Measurements from ENCODE around the gene CTNNBIP1. TPM values are rescaled to one million over a fixed set of nuclear protein-coding genes. Genes with fewer than 3 reads are reported as not detected.

The CTNNBIP1 gene
- total and polyA plus RNA-seq, 3 donors from 2014 or later: 45.3 to 60.8 (median 48.1) TPM

DNA sequence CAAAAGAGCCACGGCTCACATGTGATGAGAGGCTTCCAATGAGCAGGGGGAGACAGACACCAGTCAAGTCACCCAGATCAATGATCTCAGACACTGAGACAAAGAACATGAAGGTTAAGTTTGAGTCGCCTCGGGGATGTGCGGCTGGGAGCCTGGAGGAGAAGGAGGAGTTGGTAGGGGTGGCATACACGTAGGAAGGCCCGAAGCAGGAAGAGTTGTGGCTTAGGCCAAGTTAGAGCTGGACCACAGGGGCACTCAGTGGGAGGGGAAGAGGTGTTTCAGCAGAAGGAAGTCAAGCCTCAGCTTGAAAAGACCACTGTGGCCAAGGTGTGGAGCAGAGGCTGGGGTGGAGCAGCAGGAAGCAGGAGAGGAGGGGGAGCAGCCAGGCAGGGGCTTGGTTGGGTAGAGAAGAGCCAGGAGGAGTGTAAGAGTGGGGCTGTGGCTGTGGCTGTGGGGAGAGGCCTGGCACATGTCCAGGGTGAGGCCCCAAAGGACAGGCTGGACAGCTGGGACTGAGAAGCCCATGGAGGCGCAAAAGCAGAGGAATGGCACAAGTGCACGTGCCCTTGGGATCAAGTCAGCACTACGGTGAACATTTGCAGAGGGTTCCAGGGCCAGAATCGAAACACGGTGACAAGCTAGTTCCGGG, 27.6 kb downstream of the CTNNBIP1 start:
- H3K27ac ChIP-seq: no peak overlapping the region
- no peak overlapping the region for H3K4me3 ChIP-seq
- no peaks in the 10 kb centered on the region for H3K9me3 ChIP-seq
- DNase-seq: no peak
- TF ChIP-seq POLR2A (IDR thresholded peaks at IDR 0.05) (no peak), CTCF (IDR thresholded peaks at IDR 0.05) (no peak)
- 85 to 92% methylated on average over 12 of the region's 12 CpGs for WGBS, 2 donors
- no peaks in the 10 kb centered on the region for H3K36me3 ChIP-seq (ENCODE audit: low read depth, missing control alignments)
- H3K4me1 ChIP-seq: no peaks in the 10 kb centered on the region
- intact Hi-C loops (cut with DNase I; ENCODE audit: low total_unique reads): no loop called here
- H3K27me3 ChIP-seq: no peaks in the 10 kb centered on the region

DNA sequence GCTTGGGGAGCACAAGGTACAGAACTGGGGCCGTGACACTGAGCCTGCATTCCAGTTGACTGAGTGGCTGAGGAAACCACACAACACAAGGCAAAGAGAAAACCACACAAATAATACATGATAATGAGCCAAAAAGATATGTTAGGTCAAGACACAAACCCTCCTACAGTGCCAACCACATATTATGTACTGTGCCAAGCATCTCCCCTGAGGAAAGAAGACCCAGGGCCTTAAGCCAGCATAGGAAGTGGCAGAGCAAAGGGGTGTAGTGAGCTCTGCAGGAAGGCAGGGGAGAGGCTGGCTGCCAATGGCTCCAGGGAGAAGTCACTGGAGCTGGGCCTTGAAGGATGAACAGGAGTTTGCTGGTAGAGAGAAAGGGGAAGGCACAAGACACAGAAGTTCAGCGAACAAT, 28.2 kb downstream of the CTNNBIP1 start:
- H3K4me3 ChIP-seq: no peak overlapping the region
- intact Hi-C loops (cut with DNase I; ENCODE audit: low total_unique reads): no loop called here
- no peak overlapping the region for H3K27ac ChIP-seq
- no peak for DNase-seq
- no peaks in the 10 kb centered on the region for H3K9me3 ChIP-seq
- TF ChIP-seq POLR2A (IDR thresholded peaks at IDR 0.05): no peak
- no peak for TF ChIP-seq CTCF (IDR thresholded peaks at IDR 0.05)
- no peaks in the 10 kb centered on the region for H3K27me3 ChIP-seq
- H3K4me1 ChIP-seq: no peaks in the 10 kb centered on the region
- WGBS, 2 donors: 80 to 88% methylated on average over 2 of the region's 2 CpGs
- H3K36me3 ChIP-seq (ENCODE audit: low read depth, missing control alignments): no peaks in the 10 kb centered on the region

GRCh38 chr1:9878404-9878803, 31.7 kb downstream of the CTNNBIP1 start:
- no peak for TF ChIP-seq POLR2A (IDR thresholded peaks at IDR 0.05)
- intact Hi-C loops (cut with DNase I; ENCODE audit: low total_unique reads): loop anchor here (10.0 kb wide), 1 partner anchor 66 kb away; the partner anchor contains the start of genes LZIC and NMNAT1
- Histone ChIP-seq H3K4me1 (peaks cover 7% of the 10 kb centered on the region), H3K36me3 (ENCODE audit: low read depth, missing control alignments) (no peaks in the 10 kb centered on the region), H3K4me3 (no peak overlapping the region), H3K27me3 (no peaks in the 10 kb centered on the region), H3K27ac (no peak overlapping the region), H3K9me3 (no peaks in the 10 kb centered on the region)
- 72 to 85% methylated on average over 6 to 9 of the region's 9 CpGs for WGBS, 2 donors
- no peak for DNase-seq

DNA sequence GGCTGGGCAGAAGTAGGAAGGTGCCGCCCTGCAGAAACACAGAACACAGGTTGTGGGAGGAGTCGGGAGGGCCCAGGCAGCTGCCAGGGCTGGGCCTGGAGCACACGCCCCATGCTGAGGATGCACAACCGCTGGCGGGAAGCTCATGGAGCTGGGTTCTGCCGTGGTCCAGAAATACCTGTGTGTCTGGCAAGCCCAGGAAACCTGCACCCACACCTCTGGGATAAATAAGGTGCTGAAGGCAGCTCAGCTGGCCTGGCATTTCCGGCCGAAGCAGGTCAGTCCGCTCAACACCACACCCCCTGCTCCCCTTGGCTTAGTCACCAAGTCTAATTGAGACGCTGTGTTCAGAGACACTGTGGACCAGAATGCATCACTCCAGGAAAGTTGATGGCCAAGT, 32.1 kb downstream of the CTNNBIP1 start:
- DNase-seq: no peak
- H3K9me3 ChIP-seq: no peaks in the 10 kb centered on the region
- no peak overlapping the region for H3K27ac ChIP-seq
- H3K36me3 ChIP-seq (ENCODE audit: low read depth, missing control alignments): no peaks in the 10 kb centered on the region
- intact Hi-C loops (cut with DNase I; ENCODE audit: low total_unique reads): loop anchor here (10.0 kb wide), 1 partner anchor 67 kb away; the partner anchor contains the start of genes LZIC and NMNAT1
- peaks cover 7% of the 10 kb centered on the region for H3K4me1 ChIP-seq
- WGBS, 2 donors: 88 to 95% methylated on average over 4 to 10 of the region's 10 CpGs
- no peaks in the 10 kb centered on the region for H3K27me3 ChIP-seq
- no peak overlapping the region for H3K4me3 ChIP-seq
- no peak for TF ChIP-seq CTCF (IDR thresholded peaks at IDR 0.05)

DNA sequence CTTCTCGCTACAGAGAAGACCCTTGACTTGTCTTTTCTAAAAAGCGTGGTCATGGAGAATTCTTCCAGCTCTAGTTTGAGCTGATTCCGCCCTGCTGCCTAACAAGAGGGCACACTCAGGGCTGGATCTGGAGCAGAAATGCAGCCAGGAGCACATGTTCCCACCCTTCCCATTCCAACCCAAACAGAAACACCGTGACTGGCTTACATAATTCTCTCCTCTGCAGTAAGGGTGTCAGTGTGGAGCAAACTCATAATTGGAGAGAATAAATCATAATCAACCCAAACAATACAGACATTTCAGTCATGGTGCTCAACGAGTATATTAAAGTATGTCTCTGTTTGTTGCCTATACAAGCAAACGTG, 34.5 kb downstream of the CTNNBIP1 start:
- H3K9me3 ChIP-seq: no peaks in the 10 kb centered on the region
- H3K4me3 ChIP-seq: no peak overlapping the region
- no peak for DNase-seq
- no peaks in the 10 kb centered on the region for H3K27me3 ChIP-seq
- TF ChIP-seq POLR2A (IDR thresholded peaks at IDR 0.05): no peak
- TF ChIP-seq CTCF (IDR thresholded peaks at IDR 0.05): no peak
- intact Hi-C loops (cut with DNase I; ENCODE audit: low total_unique reads): loop anchor here (10.0 kb wide), 1 partner anchor 69 kb away; the partner anchor contains the start of genes LZIC and NMNAT1
- peaks cover 7% of the 10 kb centered on the region for H3K4me1 ChIP-seq
- H3K27ac ChIP-seq: no peak overlapping the region
- 56 to 72% methylated on average over 6 of the region's 6 CpGs for WGBS, 2 donors
- H3K36me3 ChIP-seq (ENCODE audit: low read depth, missing control alignments): no peaks in the 10 kb centered on the region

All from testis (tissue), 3 donors.